Measurements from ENCODE around the gene RAB24.

The RAB24 gene

DNA sequence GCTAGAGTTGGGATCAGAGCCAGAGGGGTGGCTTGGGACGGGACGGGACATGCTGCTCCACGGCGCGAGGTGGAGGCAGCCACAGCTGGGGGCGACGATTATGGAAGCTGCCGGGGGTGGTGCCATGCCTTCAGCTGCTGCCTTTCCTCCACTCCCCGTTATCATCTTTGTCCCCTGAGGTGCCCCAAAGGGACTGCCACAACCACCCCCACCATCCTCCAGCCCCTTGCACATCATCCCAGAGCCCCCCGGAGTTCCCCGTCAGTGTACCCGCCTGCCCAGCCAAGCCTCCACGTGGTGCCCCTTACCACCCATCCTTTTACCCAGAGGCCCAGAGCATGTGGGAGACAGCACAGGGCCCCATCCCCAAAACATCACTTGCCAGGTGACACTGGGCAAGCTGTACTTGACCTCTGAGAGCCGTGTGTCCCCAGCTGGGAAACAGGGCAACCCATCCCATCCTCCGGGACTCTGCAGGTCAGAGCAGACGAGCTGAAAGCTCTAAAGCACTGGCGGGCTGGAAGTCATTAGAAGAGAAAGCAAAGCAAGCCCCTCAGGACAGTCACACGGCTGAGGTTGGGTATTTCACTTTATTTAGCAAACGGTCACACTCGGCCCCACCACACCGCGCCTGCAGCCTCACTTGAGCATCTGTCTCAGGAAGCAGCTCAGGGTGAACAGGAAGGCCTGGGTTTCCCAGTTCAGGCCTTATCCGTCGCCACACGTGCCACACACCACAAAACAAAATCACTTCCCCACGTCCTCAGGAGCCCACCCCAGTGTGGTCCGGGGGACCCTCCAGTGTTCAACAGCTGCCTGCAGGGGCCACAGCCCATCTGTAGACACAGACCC lies 27.7 kb upstream of the RAB24 start:
- H3K4me3 ChIP-seq (ENCODE audit: low read length): no peak overlapping the region
- no peak overlapping the region for H3K9ac ChIP-seq (ENCODE audit: low read depth, low read length)
- no peak overlapping the region for H3K4me2 ChIP-seq (ENCODE audit: low read length)
- H3K27me3 ChIP-seq (ENCODE audit: control insufficient read depth, insufficient read depth, low read length): no peaks in the 10 kb centered on the region
- no peaks in the 10 kb centered on the region for H3K9me3 ChIP-seq (replicated peaks; ENCODE audit: low read length)
- H3K36me3 ChIP-seq (ENCODE audit: insufficient read depth, low read length): peaks cover 49% of the 10 kb centered on the region
- peaks cover 23% of the 10 kb centered on the region for H3K4me1 ChIP-seq (ENCODE audit: control insufficient read depth, insufficient read depth, low read length)

DNA sequence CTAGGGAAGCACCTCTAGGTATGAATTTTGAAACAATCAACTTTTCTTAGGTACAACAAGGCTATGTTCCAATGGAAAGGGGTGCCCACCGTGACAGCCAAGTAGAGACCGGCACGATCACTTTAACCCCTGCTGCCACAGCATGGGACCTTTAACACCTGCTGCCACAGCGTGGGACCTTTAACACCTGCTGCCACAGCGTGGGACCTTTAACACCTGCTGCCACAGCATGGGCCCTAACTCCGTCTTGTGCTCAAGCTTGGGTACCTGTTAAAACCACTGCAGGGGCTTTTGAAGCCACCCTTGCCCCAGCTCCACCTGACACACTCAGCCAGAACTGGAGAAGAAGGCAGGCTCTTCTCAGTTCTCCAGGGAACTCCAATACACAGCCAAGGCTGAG lies 26.4 kb upstream of the RAB24 start:
- no peaks in the 10 kb centered on the region for H3K27me3 ChIP-seq (ENCODE audit: control insufficient read depth, insufficient read depth, low read length)
- H3K36me3 ChIP-seq (ENCODE audit: insufficient read depth, low read length): peaks cover 36% of the 10 kb centered on the region

DNA sequence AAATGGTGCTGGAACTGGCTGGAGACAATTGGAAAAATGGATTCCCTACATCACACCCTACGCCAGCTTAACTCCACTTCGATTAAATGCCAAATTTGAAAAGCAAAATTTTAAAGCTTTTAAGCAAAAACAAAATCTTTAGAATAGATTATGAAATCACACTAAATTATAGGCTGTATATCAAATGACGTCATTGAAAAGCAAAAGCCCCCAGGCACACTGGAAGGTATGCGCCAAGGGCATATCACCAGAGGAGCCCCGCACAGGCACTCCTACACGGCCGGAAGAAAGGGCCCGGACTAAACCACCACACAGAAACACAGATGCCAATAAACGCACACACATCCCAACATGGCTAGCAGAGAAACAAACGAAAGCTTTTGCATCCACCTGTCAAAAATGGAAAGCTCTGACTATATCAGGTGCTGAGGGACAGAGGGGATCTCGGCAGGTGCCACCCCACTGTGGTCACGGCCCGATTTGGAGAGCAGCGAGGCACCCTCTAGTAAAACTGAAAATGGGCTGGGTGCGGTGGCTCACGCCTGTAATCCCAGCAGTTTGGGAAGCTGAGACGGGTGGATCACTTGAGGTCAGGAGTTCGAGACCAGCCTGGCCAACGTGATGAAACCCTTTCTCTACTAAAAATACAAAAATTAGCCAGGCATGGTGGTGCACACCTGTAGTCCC lies 25.2 kb upstream of the RAB24 start:
- peaks cover 24% of the 10 kb centered on the region for H3K36me3 ChIP-seq (ENCODE audit: insufficient read depth, low read length)
- no peaks in the 10 kb centered on the region for H3K9me3 ChIP-seq (replicated peaks; ENCODE audit: low read length)
- H3K4me1 ChIP-seq (ENCODE audit: control insufficient read depth, insufficient read depth, low read length): peaks cover 32% of the 10 kb centered on the region
- peak overlapping the region; percentile 76 for H3K4me2 ChIP-seq (ENCODE audit: low read length)
- H3K27me3 ChIP-seq (ENCODE audit: control insufficient read depth, insufficient read depth, low read length): no peaks in the 10 kb centered on the region
- peak overlapping the region; percentile 29 for H3K9ac ChIP-seq (ENCODE audit: low read depth, low read length)
- peak overlapping the region; percentile 49 for H3K4me3 ChIP-seq (ENCODE audit: low read length)

More for the DNA sequence above, 26.4 kb upstream of the RAB24 start:
- Histone ChIP-seq H3K9ac (ENCODE audit: low read depth, low read length) (no peak overlapping the region), H3K4me2 (ENCODE audit: low read length) (no peak overlapping the region), H3K9me3 (replicated peaks; ENCODE audit: low read length) (no peaks in the 10 kb centered on the region), H3K4me3 (ENCODE audit: low read length) (no peak overlapping the region), H3K4me1 (ENCODE audit: control insufficient read depth, insufficient read depth, low read length) (peaks cover 32% of the 10 kb centered on the region)

DNA sequence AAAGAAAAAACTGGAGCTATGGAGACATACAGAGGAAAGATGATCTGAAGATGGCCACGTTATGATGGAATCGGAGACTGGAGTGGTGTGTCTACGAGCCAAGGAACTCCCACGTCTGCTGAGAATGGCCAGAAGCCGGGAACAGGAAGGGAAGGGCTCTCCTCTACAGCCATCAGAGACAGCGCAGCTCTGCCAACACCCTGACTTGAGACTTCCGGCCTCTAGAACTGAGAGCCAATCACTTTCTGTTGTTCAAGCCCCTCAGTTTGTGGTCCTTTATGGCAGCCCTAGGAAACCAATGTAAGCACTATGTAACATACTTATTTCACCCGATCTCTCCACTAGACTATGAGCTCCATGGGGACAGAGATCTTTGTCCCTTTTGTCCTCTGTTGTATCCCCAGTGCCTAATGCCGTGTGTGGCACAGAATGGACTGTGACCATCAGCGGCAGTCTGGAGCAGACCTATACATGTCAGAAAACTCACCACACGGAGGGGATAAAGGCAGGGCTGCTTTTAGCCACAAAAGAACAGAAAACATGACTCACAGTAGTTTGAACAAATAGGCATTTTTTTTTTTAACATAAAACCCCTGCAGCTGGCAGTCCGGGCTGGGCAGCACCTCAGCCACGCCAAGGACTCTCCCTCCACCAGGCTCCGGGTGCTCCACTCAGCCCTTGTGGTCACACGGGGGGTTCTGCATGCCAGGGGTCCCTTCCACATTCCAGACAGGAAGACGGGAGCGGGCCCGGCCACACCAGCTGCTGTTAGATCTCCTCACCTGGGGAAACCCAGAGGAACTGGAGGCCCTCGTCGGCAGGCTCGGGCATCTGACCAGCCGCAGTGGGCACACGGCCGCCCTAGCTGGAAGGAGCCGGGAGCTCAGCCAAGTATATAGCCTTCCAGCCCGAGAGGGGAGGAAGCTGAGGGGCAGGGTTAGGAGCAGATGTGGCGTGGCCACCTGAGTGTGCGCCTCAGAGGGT lies 24.3 kb upstream of the RAB24 start:
- H3K4me3 ChIP-seq (ENCODE audit: low read length): peak overlapping the region; percentile 49
- H3K27me3 ChIP-seq (ENCODE audit: control insufficient read depth, insufficient read depth, low read length): no peaks in the 10 kb centered on the region
- H3K36me3 ChIP-seq (ENCODE audit: insufficient read depth, low read length): peaks cover 16% of the 10 kb centered on the region
- H3K9ac ChIP-seq (ENCODE audit: low read depth, low read length): peak overlapping the region; percentile 61
- H3K9me3 ChIP-seq (replicated peaks; ENCODE audit: low read length): no peaks in the 10 kb centered on the region
- H3K4me1 ChIP-seq (ENCODE audit: control insufficient read depth, insufficient read depth, low read length): peaks cover 32% of the 10 kb centered on the region
- H3K4me2 ChIP-seq (ENCODE audit: low read length): peak overlapping the region; percentile 76

DNA sequence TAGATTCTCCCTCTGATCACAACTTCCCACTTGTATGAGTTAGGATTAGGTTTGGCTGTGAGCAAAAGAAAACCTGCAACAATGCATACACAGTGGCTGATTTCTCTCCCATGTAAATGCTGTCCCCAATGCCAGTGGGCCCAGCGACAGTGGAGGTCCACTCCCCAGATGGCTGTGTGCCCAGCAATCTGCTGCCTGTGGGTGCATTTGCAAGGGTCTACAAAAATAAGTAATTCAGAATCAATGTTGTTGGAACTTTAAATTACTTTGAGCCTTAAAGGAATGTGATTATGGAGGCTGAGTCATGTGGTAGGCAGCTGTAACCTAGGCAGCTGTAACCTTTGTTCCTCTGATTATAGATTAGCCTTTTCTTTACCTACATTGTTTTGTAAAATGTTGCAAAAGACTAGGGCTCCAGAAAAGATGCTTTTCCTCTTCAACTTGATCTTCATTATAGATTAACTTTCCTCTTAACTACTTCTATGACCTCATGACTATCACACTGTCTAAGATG lies 22.4 kb upstream of the RAB24 start:
- Histone ChIP-seq H3K4me1 (ENCODE audit: control insufficient read depth, insufficient read depth, low read length) (peaks cover 32% of the 10 kb centered on the region), H3K36me3 (ENCODE audit: insufficient read depth, low read length) (no peaks in the 10 kb centered on the region), H3K27me3 (ENCODE audit: control insufficient read depth, insufficient read depth, low read length) (no peaks in the 10 kb centered on the region), H3K9ac (ENCODE audit: low read depth, low read length) (no peak overlapping the region), H3K4me2 (ENCODE audit: low read length) (peak overlapping the region; percentile 53), H3K4me3 (ENCODE audit: low read length) (no peak overlapping the region), H3K9me3 (replicated peaks; ENCODE audit: low read length) (no peaks in the 10 kb centered on the region)

DNA sequence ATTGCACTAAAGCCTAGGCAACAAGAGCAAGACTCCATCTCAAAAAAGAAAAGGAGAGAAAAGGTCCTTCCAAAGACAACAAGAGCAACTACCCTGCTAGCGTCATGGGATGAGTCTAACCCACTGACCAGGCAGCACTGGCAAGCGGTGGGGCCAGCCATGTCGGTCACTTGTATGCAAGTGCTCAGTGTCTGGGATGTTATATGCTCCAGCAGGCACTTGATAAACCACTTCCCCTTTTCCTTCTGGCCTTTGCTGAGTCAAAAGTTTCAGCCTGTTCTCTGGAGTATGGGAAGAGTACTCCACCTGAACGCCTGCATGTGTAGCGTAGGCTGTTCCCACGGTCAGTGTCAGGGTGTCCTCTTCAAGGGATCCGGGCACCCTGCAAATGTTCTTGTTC lies 17.4 kb upstream of the RAB24 start:
- Histone ChIP-seq H3K9me3 (replicated peaks; ENCODE audit: low read length) (no peaks in the 10 kb centered on the region), H3K4me2 (ENCODE audit: low read length) (no peak overlapping the region), H3K4me1 (ENCODE audit: control insufficient read depth, insufficient read depth, low read length) (peaks cover 6% of the 10 kb centered on the region), H3K4me3 (ENCODE audit: low read length) (no peak overlapping the region), H3K36me3 (ENCODE audit: insufficient read depth, low read length) (peaks cover 5% of the 10 kb centered on the region), H3K27me3 (ENCODE audit: control insufficient read depth, insufficient read depth, low read length) (no peaks in the 10 kb centered on the region), H3K9ac (ENCODE audit: low read depth, low read length) (no peak overlapping the region)

DNA sequence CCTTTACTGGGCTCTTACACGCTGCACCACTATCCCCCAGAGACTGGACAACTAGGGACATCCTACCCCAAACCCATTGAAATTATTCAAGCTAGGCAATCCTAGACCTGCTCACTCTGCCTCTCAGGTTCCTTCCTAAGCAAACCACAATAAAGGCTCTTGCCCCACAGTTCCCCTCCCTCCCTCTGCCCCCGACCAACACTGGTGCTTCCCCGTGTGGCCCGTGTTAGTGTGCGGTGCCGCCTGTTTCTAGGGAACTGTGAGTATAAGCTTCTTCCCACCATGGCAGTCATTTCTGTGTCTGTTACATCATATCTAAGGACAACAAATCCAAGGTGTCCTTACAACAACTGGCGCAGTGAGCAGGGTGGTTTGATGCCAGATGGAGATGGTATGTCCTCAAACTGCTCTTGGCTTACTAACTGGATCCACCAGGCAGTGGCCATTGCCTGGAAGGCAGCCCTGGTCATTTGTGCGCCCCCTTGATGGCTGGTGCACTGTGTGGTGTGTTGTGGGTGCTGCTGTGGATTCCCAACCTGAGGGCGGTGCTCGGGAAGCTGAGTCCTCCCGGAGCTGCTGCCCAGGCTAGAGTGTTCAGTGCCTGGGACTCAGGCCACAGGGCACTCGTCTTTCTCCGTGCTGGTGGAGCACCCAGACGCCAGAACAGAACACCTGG lies 16.5 kb upstream of the RAB24 start:
- Histone ChIP-seq H3K27me3 (ENCODE audit: control insufficient read depth, insufficient read depth, low read length) (no peaks in the 10 kb centered on the region), H3K9ac (ENCODE audit: low read depth, low read length) (no peak overlapping the region), H3K9me3 (replicated peaks; ENCODE audit: low read length) (no peaks in the 10 kb centered on the region), H3K4me1 (ENCODE audit: control insufficient read depth, insufficient read depth, low read length) (no peaks in the 10 kb centered on the region), H3K4me2 (ENCODE audit: low read length) (no peak overlapping the region), H3K36me3 (ENCODE audit: insufficient read depth, low read length) (peaks cover 5% of the 10 kb centered on the region), H3K4me3 (ENCODE audit: low read length) (no peak overlapping the region)

DNA sequence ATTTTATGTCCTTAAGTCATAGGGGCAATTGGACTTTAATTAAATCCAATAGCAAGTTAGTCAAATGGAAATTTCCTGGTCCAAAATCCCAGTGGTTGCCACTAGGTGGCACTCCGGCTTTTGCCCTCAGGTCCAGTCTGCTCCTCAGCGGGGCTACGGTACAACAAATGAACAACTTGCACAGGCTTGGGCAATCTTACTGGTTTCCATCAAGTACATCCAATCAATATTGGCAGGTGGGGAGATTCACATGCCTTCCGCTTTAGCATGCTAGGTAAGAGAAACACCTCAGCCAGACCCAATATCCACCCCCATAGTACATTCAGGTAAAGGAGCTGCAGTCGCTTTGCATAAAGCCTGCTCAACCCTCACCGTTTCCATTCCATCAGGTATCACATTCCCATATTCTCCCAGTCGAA lies 14.4 kb upstream of the RAB24 start:
- H3K4me1 ChIP-seq (ENCODE audit: control insufficient read depth, insufficient read depth, low read length): peaks cover 1% of the 10 kb centered on the region
- no peak overlapping the region for H3K9ac ChIP-seq (ENCODE audit: low read depth, low read length)
- H3K4me3 ChIP-seq (ENCODE audit: low read length): no peak overlapping the region
- H3K9me3 ChIP-seq (replicated peaks; ENCODE audit: low read length): no peaks in the 10 kb centered on the region
- H3K36me3 ChIP-seq (ENCODE audit: insufficient read depth, low read length): peaks cover 5% of the 10 kb centered on the region
- H3K4me2 ChIP-seq (ENCODE audit: low read length): no peak overlapping the region
- no peaks in the 10 kb centered on the region for H3K27me3 ChIP-seq (ENCODE audit: control insufficient read depth, insufficient read depth, low read length)

DNA sequence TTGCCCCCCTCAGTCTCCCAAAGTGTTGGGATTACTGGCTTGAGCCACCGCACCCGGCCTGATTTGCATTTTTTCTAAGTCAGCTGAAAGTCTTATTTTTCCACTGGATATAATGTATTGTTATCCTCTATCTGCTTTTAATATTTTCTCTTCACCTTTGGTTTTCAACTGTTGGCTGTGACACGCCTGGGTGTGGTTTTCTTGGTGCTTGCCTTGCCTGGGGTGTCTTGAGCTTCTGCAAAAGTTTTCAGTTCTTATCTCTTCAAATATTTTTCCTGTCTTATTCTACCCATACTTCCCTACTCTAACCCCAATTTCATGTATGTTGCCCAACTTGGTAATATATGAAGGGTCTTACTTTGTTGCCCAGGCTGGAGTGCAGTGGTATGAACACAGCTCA lies 12.5 kb upstream of the RAB24 start:
- no peak overlapping the region for H3K4me3 ChIP-seq (ENCODE audit: low read length)
- no peak overlapping the region for H3K9ac ChIP-seq (ENCODE audit: low read depth, low read length)
- H3K4me1 ChIP-seq (ENCODE audit: control insufficient read depth, insufficient read depth, low read length): peaks cover 13% of the 10 kb centered on the region
- H3K4me2 ChIP-seq (ENCODE audit: low read length): no peak overlapping the region
- peaks cover 5% of the 10 kb centered on the region for H3K36me3 ChIP-seq (ENCODE audit: insufficient read depth, low read length)
- no peaks in the 10 kb centered on the region for H3K9me3 ChIP-seq (replicated peaks; ENCODE audit: low read length)
- no peaks in the 10 kb centered on the region for H3K27me3 ChIP-seq (ENCODE audit: control insufficient read depth, insufficient read depth, low read length)

DNA sequence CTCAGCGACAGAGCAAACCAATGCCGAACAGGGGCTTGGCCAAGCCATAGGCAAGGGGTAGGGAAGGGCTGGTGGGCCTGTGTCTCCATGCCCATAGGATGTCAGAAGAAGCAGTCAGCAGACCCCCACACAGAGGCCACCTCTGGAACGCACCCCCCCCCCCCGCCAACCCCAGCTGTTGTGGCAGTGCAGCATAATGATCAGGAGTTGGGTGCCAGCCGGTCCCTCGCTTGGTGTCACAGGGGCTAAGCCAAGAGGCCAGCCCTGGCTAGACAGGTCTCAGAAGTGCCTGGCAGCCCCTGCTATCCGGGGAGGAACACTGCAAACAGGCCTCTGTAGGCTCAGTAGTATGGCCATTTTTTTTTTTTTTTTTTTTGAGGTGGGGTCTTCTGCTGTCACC lies 11.9 kb upstream of the RAB24 start:
- Histone ChIP-seq H3K4me2 (ENCODE audit: low read length) (no peak overlapping the region), H3K4me1 (ENCODE audit: control insufficient read depth, insufficient read depth, low read length) (peaks cover 19% of the 10 kb centered on the region), H3K4me3 (ENCODE audit: low read length) (no peak overlapping the region), H3K27me3 (ENCODE audit: control insufficient read depth, insufficient read depth, low read length) (no peaks in the 10 kb centered on the region), H3K9ac (ENCODE audit: low read depth, low read length) (no peak overlapping the region), H3K36me3 (ENCODE audit: insufficient read depth, low read length) (peaks cover 5% of the 10 kb centered on the region), H3K9me3 (replicated peaks; ENCODE audit: low read length) (no peaks in the 10 kb centered on the region)

Data from skeletal muscle satellite cell (primary cell).